Measurements from ENCODE around the gene SIL1.

The SIL1 gene

DNA sequence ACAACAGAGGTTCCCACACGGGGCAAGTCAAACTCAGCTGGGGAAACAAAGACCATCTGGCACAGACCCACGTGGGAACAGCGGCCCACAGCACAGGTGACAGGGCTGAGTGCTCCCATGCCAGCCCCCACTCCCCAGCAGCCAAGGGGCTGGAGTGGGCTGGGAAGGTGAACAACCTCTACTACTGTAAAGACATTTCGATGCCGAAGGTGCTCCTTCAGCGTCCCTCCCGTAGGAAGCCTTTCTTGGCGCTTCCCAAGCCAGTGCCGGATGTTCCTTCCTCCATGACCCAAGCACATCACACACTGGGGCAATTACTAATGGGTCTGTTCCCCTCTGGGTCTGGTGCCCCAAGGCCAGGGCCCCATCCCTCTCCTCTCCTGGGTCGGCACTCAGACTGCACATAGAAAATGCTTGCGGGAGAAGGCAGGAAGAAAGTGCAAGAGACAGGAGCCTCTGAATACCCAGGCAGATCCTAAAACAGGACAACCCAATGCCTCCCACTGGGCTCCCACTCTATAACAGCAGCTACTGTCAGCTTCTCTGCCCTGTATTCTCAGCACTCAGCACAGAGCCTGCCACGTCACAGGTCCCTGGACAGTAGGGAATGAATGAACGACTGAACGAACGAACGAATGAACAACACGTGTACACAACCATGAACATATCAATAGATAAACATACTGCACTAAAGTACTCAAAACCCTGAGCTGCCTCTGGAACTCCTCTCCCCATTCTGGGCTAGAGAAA is 246.0 kb downstream of the SIL1 start:
- no peak for DNase-seq

DNA sequence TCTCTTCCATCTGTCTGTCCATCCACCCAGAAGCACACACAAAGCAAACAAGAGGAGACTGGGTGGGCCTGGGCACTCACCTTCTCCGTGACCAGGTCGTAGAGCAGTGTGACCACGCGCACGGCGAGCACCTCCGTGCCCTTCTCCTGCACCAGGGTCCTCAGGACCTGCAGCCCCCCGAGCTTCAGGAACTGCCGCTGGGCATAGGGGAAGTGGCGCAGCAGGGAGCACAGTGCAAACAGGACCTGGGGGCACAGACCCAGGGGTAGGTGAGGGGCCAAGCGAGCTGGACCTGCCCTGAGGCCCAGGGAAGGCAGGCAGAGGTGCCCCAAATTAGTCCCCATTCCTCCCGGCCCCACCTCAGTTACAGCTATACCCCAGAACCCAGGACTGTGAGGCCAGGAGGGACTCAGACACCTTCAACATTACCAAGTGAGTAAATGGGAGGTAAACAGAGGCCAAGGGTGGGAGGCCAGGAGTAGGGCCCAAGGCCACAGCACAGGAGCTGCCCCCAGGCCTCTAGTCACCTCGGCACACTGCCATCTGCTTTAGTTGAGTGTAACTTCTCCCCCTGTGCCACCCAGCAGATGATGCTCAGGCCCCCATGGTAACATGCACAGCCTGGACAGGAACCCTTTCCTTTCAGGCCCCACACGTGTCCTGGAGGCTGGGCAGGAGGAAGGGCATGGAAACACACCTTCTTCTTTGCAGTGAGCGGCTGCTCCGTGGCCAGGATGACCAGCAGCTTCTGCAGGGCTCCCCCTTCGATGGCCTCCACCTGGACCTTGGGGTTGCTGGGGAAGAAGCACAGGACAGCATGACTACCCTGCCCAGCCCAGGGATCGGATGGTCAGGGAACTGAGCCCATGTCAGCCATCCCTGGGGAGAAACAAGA is 246.8 kb downstream of the SIL1 start:
- no peak for DNase-seq

DNA sequence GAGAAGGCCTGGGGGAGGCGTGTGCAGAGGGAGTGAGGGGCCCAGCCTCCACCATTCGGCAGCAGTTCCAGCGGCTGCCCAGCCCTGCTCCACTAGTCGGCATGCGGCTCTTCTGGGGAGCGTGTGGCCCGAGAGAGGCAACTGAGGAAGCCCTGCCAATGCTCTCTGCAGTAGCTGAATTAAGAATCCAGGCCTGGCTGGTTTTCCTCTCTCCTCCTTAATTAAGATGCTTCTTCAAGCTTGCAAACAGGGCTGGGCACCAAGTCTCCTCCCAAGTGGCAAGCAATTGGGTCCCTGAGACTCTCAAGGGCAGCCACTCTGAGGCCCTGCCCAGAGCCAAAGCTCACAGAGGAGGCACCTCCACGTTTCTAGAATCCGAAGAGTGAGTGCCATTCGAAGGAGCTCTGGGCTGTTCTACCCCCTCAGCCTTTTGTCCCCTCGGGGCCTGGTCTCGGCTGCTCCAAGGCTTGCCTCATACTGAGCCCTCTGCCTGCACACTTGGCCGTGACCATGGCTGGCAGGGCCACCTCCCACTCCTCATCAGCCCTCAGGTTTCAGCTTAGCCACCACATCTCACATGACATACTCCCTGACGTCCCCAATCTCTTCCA is 247.6 kb downstream of the SIL1 start:
- no peak for DNase-seq

DNA sequence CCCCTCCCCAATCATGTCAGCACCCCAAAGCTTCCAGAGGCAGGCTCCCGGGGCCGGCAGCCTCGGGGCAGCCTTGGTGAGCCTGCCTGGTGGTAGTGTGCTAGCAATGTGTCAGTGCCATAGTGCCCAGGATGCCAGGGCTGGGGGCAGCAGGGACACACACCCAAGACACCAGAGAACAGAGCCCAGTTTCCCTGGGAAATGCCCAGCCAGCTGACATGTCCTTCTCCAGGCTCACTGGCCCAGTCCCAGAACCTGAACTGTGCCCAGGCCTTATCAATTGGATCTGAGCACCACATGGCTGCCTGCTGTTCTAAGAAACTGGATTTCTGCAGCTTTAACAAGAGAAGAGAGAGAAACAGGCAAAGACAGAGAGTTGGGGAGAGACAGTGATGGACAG is 248.2 kb downstream of the SIL1 start:
- DNase-seq, result no peak

DNA sequence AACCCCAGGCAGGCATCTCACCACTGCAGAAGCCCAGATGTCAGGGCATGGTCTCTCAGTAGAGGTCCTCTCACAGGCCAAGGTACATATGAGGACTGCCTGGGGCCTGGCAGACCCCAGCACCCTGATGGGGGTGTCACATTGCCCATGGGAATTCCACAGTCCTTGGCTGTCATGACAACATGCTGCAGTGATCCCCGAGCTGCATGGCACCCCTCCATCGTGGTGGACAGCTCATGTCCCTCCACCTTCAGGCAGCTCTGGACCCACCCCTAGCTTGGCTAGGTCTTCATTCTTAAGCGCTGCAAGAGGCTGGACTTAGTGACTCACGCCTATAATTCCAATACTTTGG is 249.0 kb downstream of the SIL1 start:
- no peak for DNase-seq

DNA sequence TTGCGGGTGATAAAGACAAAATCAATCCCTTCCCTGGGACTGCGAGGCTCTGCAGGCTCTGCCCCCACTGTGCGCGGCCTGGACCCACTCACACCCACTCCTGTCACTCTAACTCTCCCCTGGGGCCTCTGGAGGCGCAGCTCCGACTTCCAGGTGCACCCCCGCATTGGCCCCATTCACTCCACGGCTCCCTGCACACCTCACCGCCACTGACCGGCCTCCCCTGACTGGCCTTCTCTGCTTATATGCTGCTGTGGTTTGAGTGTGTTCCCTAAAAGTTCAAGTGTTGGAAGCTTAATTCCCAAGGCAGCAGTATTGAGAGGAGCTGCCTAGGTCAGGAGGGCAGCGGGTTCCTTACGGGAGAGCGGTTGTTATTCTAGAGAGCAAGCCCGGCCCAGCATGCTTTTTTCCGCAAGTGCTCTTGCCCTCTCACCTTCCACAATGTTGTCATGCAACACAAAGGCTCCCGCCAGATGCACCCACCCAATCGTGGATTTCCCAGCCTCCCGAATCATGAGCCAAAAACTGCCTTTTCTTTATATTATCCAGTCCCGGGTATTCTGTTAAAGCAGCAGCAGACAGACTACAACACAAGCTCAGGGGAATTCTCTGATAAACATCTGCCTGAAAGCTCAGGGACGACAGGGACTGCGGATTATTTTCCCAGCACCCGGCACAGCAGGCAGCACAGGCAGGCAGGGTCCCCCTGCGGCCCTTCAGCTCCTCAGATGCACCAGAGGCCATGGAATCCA is 249.5 kb downstream of the SIL1 start:
- DNase-seq, result no peak

DNA sequence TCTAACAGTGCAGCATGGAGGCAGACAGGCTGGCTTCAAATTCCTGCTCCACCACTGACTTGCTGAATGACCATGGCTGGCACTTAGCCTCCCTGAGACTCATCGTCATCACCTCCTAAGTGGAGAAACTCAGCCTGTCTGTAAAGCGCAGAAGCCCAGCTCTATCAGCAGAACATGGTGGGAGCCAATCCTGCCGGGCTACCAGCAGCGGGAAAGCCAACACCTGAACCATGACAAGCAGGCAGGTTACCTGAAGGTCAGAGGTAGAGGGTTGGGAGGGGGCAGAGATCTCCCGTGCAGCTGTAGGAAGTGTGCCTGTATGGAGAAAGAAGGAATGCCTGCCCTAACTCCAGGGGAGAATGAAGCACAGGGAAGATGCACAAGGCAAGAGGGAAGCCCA is 250.4 kb downstream of the SIL1 start:
- no peak for DNase-seq

DNA sequence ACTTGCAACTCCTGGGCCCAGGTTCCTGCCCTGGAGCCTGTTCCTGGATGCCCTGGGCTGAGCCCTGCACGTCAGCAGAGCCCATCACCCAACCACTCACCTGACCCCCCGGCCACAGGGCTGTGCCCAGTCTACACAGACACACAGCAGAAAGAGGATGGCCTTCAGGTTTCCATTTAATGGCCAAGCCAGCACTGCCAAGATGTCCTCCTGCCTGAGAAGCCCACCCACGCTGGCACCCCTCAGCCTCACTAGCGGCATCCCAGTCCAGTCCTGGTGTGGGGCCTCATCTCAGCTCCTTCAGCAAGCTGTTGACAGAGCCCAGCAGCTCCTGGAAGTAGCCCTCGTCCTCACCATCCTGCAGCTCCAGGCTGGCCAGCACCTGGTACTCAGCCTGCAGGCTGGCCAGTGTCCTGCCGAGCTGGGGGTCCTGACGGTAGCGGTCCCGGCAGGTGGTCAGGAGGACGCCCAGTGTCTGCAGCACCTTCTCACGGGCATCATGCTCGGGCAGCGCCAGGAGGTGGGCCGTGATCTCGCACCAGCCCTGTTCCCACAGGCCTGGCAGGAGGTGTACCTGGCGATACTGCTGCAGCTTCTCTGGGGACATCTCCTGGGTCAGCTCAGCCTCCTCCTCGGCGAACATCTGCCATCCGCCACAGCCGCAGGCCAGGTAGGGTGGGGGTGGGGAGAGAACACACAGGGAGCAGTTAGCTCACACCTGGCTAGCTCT is 251.2 kb downstream of the SIL1 start:
- no peak for DNase-seq

DNA sequence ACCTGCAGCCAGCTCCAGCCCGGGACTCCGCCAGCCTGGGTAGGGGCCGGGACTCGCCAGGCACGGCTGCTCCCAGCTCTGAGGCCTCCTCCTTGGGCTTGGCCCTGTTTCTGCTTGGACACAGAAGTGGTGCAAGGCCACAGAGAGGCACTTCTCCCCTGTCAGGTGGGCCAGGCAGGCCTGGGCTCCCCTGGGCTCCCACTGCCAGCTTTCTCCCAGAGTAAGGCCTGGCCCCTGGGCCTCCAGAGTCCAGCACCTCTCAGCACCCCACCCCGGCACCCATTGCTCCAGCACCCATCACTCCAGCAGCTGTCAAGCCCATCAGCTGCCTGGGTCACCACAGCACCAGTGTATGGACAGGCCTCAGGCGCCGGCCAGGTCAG is 251.9 kb downstream of the SIL1 start:
- DNase-seq, result no peak

DNA sequence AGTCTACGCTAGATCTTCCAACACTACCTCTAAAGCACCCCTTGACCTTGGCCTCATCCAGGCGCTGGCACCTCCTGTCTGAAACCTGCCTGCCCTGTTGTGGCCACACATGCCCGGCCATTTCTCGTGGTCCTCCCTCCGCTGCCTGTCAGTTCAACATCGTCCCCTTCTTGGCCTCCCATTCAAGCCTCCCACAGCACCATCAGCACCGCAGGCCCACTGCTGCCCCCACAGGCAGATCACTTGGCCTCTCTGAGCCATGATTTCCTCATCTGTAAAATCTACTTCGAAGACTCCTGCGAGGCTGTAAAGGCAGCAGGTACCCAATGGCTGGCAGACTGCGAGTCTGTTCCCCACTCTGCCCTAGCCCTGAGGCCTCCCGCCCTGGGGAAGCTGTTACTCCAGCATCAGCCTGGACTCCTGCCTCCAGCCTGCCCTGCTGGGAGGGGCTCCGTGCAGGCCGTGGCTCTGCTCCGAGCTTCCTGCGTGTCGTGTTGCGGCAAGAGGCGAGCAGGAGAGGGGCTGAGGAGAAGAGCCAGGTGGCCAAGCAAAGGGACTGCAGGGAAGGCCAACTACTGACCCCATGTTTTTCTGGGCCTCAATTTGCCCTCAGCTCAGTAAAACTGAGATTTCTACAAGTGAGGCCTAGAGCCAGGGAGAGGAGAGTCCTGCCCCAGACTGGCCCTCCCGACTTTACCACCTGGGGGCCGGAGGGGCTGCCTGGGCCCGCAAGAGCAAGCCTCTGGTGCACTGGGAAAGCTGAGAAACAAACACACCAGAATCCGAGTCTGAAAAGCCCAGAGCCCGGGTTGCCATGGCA is 252.5 kb downstream of the SIL1 start:
- DNase-seq, result no peak

DNA sequence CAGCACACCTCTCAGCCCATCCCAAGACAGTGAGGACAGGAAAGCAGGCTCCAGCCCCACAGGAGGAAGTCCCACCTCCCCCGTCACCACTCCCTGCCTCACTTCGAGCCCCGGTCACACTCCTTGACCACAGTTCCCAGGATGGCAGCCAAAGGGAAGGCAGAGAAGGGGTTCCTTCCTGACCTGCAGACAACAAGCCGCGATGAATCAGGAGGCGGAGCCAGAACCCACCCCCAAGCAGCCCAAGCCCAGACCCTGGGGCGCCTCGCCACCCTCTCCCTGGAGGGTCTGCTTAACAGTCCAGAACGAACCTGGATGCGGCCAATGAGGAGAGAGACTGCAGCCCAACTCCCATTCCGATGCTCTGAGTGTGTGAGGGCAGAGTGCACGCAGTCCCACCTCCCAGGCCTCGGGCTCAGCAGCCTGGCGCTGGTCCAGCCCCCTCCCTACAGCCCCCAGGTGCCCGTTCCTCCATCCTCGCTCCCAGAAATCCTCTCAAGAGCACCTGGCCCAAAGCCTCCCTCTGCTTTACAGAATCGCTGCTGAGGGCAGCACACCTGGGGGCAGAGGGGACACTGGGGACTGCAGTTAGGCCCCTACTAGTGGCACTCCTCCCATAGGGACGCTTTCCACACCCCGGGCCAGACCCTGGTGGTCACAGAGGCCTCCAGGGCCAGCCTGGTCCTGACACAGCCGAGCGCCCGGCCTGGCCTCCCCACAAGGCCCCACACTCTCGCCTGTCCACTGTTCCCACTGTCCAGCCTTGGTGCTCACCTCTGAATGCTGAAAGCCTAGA is 253.4 kb downstream of the SIL1 start:
- DNase-seq, result no peak

DNA sequence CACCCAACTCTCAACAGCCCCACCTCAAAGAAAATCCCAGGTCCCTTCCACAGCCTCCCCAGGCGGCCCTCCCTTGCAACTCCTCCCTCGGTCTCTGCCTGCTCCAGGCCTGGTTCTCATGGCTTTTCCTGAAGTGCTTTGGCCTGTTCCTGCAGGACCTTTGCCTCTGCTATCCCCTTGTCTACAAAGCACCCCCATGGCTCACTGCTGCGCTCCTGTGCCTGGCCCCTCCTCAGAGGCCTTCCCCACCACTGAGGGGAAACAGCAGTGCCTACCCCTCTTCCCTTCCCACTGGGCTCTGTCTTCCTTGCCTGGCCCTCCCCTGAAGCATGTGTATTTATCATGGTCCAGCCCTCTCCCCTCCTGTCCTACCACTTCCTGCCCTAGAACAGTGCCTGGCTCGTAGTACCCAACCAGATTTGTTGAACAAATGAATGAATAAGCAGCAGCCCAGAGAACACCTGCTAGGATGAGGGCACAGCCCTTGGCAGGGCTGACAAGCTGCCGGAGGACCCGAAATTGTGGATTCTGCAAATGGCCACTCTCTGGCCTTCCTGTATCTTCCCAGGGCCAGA is 254.5 kb downstream of the SIL1 start:
- DNase-seq, result no peak

DNA sequence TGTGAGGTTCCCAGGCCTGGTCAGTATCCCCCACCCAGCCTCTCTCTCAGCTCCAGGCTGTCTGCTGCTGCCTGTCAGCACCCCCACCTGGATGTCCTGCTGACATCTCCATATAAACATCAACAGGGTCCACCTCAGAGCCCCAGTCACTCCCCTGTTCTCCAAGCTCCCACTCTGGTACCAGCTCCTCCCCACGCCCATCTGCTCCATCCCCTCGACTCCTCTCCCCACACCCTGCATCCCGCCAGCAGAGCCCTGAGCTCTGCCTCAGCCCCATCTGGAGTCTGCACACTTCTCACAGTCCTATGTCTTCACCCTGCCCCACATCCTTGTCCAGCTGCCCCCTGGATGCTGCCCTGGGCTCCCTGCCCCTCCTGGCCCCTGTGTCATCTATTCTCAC is 255.3 kb downstream of the SIL1 start:
- no peak for DNase-seq

DNA sequence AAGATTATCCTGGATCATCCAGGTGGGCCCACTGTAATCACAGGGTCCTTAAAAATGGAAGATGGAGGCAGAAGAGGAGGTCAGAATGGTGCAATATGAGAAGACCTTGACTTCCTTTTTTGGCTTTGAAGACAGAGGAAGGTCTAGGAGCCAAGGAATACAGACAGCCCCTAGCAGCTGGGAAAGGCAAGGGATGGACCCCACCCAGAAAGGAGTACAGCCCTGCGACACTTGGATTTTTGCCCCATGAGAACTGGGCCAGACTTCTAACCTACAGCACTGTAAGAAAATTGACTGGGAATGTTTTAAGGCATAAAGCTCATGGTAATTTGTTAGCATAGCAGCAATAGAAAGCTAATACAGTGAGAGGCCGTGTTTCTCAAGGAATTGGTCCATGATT is 256.1 kb downstream of the SIL1 start:
- no peak for DNase-seq

DNA sequence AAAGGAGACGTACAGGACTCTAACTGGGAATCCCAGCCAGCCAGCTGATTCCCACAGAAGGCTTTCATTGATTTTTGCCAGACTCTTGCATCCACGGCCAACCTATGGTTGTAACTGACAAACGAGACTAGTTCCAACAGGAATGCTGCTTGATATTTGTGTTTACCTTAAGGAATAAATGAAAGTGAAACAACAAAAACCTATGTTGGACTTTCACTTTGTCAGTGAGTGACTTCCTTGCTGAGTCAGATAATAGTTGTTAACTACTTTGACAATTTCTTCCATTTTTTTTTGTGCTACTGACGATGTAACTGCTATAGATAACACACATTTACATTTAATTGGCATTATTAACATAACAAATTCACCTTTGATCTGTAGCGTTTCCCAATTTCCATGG is 259.6 kb downstream of the SIL1 start:
- DNase-seq, result no peak

DNA sequence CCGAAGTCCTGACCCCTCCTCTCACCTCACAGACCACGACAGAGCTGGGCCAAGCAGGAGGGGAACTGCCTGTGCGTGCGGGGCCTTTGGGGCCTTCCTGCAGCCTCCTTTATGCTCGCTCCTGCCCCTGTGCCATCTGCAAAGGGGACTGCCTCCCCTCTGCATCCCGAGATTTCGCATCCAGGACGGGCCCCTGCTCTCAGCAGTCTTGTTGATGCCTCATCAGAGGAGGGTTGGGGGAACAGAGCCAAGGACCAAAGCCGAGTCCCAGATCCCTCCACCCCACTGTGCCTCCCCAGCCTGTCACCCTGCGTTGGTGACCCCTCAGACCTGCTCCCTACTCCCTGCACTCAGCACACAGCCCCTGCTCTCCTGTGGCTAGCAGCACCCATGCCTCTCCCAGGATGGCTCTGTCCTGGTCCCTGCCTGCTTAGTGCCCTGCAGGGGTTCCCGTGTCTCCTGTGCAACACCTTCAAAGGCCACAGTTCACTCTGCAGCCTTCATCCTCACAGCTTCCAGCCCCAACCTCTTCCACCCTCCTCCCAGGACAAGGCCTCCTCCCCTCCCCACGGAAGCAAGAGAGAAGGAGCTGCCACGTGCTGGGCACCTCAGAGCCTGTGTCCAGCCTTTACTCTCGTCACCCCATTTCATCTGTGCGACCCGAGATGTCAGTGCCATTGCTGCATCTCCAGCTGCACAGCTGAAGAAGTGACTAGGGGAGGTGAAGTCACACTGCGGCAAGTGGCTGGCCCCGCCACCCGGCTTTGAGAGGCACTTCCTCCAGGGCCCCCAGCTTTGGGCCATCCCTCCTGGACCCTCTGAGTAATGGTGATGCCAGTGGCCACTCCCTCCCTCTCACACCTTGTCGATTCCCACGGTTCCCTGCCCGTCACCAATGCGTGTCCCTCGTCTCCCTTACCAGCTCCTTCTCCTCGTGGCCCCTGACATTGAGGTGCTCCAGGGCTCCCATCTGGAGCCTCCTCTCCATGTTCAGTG is 260.5 kb downstream of the SIL1 start:
- DNase-seq, result no peak

DNA sequence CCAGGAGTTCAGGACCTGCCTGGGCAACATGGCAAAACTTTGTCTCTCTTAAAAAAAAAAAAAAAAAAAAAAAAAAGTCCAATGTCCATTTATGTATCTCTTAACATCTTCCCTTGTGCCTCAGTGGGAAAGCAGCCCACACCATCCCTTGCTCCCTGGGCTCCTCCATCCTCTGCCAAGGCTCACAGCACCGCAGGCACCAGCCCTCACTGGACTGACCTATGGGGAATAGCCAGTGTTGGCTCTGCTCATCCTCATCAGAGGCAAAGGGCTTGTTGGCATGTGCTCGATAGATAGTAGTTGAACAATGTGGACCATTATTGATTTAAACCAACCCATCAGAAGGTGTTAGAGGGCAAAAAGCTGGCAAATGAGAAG is 261.2 kb downstream of the SIL1 start:
- no peak for DNase-seq

DNA sequence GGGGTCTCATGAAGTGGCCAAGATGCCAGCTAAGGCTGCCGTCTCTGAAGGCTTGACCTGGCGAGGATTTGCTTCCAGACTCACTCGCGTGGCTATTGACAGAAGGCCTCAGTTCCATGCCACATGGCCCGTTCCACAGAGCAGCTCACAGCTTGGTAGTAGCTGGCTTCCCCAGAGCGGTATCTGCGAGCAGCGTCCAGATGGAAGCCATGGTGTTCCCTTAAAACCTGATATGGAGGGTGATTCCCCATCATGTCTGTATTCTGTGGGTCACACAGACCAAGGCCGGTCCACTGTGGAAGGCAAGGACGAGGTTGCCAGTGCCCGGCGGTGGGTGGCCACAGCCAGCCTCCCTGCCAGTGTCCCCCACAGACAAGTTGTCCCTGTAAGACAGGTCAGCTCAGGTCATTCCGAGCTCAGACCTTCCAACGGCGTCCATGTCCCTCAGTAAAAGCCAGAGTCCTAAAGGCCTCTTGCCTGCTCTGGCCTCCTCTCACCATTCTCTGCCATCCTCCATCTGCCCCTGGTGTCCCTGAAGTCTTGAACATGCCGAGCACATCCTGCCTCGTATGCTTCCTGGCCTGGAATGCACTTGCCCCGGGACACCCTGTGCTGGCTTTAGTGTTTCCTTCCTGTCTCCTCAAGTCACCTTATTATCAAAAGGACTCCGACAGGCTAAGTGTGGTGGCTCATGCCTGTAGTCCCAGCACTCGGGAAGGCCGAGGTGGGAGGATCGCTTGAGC is 261.8 kb downstream of the SIL1 start:
- no peak for DNase-seq

All from stimulated activated CD4-positive, alpha-beta T cell treated with anti-CD3 and anti-CD28 coated beads, Interleukin-4, amount 100 ng/mL, for 24 hours (primary cell).